GF-D8 (cell line): ENCODE measurements around the gene SAXO1.
"Not testable (repeated sequence)": the region's sequence is repeated elsewhere in the genome, so short reads cannot be mapped to it uniquely, and the experiment has no call there.

Source experiments
- DNase-seq: peaks from one replicate; lab custom pipeline; 2025; lab: John Stamatoyannopoulos, UW

The SAXO1 gene

DNA sequence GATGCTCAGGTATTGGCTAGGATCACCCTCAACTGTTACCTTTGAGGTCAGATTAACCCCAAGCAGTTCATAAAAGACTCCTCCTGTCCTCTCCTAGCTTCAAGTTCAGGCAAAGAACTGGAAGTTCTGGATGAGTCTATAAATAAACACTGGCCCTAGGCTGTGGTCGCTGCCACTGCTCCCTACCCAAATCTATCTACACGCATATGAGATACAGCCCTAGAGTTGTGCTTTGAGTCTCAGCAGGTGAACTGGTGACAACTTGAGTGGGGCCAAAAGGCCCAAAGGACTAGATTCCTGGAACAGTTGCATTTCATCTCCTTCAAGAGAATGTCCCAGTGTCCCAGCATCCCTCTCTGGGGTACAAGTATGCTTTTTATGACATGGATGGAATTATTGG lies 62.6 kb downstream of the SAXO1 start:
- no peak for DNase-seq

DNA sequence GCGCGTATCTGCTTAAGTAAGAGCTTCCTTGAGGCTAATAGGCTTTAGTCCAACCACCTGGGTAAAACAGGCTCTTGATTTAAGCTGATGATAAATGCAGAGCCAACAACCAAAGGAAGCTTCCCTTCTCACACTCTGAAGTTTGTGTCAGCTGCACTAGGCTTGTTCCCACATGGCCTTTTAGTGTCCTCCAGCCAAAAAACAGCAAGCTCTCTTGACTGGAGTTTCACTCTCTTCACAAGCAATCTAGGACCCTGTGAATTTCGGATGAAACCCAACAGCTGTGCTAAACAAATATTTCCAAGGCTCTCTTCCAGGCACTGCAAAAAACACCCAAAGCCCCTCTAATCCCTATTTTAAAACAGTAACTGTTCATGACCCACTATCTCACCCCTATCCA lies 63.9 kb downstream of the SAXO1 start:
- no peak for DNase-seq

DNA sequence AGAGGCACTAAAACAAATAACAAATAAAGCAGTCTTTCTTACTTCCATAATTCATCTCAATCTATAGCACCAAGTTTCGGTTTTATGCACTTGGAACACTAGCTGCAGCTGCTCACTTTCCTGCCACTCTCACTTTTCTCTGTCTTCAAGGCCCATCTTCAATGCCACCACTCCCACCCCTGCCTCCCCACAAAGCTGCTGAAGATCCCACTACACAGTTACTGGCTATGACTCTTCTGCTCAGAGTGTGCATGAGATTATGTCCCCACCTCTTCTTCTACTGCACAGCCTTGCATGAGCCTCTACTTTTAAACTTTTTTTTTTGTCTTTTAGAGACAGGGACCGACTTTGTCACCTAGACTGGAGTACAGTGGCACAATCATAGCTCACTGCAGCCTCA lies 77.4 kb downstream of the SAXO1 start:
- DNase-seq: no peak

DNA sequence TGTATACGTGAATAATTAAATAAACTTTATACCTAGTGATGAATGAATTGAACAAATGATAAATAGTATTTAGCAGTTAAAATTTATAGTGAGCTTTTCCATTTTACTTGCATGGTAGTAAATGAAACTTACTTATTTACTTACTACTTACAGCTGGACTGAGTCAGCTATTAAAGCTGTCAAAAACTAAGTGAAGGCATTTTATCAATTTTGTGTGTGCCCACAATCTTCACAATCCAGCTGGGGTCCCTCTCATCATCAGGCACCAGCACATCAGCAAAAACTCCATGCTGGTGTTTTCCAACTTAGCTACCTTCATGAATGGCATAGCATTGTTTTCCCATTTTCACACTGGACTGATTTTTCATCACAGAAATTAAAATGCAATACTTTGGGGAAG lies 81.1 kb downstream of the SAXO1 start:
- no peak for DNase-seq

DNA sequence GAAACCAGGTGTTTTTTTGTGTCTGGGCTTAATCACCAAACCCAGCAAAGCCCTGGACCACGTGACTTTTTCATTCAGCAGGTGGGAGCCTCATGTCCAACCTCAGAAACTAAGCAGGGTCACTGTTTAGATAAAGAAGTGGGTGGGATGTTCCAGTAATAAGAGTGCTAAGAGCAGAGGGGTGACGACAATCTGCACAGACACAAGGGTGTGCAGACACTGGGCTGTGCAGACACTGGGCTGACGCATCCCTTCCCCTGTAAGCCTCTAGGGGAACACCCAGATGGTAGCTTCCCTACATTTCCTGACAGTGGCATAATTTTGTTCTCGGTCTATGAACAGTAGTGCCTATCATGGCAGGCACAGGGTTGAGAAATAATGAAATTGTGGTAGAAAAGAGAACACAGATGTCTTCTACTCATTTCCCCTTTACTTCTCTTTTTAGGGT lies 85.1 kb downstream of the SAXO1 start:
- peak; percentile 55 for DNase-seq

DNA sequence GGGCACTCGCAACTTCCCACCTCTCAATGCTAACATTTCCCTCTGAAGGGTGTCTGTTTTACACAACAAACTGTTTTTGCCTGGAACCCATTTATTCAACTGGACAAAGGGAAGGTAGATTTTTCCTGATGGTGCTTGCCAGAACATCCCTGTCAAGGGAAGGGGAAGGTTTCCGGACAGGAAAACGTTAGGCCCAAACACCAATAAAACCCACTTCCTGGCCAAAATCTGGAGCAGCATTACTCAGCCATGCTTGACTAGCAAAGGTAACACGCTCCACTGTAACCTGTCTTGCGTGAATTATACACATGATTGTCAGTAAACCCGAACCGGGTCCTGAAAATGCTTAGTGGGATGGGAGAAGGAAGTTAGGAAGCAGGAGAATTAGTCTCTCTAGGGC lies 90.2 kb downstream of the SAXO1 start:
- DNase-seq: no peak

DNA sequence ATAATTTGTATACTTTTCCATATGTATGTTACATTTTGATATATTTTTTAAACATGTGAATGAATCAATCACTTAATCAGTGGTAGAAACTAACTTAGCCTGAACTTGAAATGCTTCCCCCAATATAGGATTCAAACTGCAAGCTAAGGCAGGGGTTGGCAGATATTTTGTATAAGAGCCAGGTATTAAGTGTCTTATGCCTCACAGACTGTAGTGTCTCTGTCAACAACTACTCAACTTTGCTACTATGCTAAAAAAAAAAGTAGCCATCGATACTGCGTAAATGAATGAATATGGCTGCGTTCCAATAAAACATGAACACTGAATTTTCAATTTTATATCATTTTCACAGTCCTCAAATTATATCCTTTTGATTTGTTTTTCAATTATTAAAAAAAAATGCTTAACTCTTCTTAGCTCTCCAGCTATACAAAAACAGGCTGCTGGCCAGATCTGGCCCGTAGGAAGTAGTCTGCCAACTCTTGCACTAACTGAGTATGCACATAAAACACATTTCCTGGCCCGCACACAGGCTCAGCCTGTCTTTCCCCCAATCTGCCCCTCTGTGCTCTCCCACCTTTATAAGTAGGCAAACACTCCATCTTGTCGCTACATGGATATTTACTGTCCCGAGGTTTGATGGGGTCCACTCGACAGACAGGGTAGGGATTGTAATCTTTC lies 91.8 kb downstream of the SAXO1 start:
- no peak for DNase-seq

DNA sequence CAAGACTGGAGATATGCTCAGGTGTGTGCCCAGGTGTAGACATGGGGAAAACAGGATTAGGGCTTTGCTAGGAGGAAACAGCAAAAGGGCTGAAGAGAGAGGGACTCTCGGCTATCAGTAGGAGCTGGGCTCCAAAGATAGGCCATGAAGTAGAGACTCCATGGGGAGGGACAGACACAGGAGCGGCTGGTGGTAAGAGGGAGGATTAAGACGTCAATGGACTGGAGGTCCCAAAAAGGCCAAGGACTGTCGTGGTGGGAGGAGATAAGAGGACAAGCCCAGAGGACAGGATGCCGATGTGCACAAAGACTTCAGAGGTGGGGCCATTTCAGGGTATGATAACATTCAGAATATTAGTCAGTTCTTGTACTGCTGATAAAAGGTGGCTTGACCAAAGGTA lies 93.1 kb downstream of the SAXO1 start:
- DNase-seq: no peak

DNA sequence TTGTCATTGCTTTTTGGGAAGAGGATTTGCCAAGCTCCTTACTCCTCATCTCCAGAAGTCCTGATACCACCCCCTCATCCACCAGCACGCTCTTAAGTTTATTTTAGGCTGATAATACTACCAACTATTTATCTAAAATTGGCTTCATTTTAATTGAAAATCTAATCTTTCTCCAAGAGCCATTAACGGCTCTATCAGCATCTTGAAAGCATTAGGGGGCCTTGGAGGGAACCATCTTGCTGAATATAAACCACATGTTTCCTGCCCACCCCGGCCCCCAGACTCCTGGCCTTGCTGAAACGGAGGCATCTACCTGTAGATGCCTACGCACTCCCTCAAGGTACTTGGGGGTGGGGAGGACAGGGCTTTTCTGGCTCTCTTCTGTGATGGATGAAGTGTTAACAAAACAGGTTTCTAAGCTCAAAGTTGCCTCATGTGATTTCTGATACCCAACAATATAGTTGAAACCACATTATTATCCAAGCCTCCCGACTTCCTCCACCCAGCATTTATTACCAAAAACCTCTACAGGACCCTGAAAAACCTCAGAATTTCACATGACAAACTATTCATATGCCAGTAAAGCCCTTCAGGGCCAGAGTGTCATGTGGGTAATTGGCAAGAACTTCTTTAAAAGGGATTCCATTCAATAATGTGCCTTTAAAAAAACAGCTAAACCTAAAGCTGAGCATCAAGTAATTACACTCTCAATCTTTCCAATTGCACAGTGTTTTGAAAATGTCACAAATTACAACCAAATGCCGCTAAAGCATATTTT lies 96.7 kb downstream of the SAXO1 start:
- no peak for DNase-seq

DNA sequence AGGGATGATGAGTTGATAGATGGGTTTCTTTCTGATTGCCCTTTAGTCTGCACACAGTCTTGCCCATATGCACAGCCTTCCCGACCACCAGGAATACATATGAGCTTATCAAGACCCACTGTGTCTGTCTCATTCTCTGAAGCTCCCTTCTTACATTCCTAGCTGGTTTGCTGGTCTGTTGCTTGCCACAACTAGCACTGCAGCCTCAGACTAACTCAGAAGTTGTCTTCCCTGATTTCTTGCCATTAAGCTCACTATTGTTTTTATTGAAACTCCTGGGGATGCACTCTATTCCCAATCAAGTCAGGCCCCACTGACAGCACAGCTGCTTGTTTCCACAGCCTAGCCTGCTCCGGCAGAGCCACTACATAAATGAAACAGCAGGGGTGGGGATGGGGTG lies 97.5 kb downstream of the SAXO1 start:
- no peak for DNase-seq

DNA sequence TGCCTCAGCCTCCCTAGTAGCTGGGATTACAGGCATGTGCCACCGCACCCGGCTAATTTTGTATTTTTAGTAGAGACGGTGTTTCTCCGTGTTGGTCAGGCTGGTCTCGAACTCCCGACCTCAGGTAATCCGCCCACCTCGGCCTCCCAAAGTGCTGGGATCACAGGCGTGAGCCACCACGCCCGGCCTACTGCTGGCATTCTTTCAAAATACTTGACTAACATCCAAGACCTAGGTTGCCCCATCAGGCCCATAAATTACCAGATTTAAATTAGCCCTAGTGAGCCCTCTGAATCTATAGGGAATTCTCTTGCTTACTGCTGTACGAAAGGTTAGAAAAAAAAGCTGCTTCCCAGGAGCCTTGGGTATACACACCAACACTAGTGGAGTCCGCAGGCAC lies 102.4 kb downstream of the SAXO1 start:
- DNase-seq: not testable (repeated sequence)

DNA sequence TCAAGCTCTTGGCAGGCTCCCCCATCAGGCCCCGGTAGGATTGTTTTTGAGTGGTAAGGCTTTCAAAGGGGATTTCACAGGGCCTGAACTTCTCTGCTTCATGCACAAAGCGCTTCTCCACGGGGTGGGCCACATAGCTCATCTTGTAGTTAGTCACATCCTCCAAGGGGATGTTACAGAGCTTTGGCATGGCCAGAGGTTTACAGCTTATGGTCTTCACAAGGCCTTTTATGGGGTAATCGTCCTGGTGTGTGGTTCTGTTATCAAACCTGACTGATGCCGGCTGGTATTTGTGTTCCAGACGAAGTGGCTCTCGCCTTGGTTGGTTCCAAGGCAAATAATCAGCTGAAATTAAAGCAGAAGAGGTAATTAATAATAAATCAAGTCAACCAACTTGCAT lies 104.3 kb downstream of the SAXO1 start:
- DNase-seq: no peak

DNA sequence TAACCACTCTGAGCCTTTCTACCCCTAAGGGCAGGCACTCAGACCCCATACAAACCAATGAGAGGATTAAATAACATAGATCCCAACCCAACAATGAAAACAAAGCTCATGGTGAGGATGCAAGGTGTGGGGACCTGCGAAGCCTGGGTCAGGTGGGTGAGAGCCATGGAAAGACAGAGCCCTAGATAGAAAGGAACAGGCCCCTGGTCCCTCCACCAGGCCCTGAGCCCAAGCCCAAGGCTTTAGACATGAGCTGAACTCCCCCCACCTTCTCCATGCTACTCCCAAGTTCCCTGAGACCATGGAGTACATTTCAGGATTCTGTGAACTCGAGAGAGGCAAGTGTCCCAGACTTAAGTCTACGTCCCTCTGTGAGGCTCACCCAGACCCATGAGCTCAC lies 106.5 kb downstream of the SAXO1 start:
- no peak for DNase-seq

DNA sequence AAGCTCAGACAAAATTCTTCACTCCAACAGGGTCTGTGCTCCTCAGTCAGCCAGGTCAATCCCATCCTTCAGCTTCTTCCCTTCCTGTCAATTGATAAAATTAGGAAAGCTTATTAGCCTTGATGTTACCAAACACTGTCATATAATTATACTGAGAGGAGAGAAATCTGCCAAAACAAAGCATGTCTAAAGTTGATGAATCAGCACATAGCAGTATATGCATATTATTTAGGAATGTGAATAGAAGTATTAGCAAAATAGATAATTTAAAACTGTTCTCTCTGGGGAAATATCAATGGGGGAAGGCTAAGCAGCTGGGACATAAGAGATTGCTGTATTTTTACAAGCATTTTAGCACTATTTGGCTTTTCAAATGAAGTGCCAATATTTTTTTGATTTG lies 107.1 kb downstream of the SAXO1 start:
- no peak for DNase-seq

DNA sequence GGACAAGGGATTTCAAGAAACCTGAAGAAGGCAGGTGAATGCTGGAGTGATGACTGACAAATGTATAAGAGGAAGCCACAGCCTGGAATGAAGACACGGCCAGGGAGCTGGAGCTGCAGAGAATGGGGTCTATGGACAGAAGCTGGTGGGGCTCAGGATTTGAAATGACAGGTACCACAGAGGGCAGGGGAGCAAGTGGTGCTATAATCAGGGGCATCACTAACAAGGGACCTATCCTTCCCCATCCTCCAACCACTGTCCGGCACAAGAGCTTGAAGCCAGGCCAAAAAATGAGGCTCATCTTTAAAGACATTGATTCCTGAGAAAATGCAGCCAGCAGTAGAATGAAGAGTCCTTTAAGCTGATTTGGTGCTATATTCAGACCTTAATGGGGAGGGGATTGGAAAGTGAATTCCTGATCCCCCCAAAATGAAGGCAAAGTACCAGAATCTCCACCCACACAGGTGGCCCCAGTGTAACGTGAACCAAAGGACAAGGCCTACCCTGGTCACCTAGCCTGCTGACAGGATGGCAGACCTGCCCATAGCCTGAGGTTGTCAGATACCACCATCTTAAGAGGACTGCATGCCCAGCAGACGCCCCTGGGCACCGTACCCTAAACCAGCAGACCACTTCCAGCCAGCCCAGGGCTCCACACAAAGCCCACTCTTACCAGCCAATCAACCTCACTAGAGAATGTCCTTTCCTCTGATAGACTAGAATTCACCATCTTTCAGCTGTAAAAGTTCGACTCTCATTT lies 109.2 kb downstream of the SAXO1 start:
- DNase-seq: no peak

DNA sequence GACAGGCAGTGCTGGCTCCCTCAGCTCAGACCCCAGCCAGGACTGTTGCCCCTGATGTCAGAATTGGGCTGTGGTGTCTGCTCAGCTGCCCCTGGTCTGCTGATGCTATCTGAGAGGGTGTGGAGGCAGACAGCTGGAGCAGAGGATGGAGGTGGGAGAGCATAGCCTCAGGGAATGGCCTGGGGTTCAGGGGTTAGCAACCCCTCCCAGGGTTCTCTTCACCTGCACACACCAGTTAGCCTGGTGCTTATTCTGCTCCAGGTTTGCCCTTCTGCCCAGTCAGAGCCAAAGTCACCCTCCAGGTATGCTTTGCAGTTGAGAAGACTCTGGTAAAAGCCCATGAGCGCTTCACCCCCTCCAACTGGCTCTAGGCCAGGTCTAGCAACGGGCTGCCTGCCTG lies 109.8 kb downstream of the SAXO1 start:
- DNase-seq: no peak

DNA sequence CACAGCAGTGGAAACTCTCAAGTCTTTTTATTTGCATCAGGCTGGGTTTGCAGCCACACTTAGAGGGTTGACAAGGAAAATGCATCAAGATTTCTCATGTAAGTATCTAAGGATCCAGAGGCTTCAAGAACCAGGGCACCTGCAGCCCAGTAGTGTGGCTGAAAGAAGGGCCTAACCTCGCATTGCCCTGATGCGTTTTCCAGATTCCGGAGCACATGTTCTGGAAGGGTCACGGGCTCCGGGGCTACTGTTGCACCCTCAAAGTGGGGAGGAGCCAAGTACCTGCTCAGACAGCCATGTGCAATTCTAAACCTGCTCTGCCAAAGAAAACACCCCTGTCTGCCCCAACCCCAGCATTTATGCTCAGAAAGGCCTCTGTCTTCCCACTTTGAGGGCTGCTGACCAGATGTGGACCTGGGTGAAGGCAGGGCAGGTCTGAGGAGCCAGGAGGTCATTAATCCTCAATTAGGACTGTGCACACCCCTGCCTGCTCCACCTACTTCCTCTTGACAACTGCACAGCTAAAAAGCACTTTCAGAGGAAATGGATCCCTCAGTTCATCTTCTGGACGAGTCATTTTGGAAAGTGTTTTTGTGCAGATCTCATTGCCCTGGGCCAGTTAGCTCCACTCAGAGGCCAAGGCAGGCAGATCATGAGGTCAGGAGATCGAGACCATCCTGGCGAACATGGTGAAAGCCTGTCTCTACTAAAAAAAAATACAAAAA lies 110.7 kb downstream of the SAXO1 start:
- DNase-seq: no peak

DNA sequence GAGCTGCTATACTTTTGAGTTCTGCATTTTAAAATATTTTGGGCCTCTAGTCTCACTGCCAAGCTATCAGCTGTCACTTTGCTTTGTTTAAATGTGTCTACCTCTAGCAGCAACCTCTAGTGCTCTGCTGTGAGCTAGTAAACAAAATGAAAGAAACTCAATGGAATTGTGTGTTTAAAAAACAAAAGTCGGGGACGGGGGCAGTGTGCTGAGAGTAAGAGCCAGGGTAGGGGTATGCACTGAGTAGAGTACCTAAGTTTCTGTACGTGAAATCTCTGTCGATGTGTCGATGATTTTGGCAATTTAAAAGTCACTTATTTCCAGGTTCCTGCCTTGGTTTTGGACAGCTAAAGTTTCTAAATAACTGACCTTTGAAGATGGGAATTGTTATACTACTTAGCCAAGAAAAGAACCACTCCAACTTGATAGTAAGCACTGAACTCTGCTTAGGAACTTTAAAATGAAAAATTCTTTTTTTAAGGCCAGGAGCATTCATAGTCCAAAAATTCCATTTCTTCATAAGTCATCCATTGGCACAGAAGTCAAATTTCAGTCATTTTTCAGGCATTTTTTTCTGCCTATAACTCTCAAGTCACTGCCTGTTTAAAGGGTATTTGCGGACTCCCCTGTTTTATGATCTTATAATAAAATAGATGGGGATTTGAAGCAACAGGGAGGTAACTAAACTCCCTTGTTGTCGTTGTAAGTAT lies 111.5 kb downstream of the SAXO1 start:
- no peak for DNase-seq

DNA sequence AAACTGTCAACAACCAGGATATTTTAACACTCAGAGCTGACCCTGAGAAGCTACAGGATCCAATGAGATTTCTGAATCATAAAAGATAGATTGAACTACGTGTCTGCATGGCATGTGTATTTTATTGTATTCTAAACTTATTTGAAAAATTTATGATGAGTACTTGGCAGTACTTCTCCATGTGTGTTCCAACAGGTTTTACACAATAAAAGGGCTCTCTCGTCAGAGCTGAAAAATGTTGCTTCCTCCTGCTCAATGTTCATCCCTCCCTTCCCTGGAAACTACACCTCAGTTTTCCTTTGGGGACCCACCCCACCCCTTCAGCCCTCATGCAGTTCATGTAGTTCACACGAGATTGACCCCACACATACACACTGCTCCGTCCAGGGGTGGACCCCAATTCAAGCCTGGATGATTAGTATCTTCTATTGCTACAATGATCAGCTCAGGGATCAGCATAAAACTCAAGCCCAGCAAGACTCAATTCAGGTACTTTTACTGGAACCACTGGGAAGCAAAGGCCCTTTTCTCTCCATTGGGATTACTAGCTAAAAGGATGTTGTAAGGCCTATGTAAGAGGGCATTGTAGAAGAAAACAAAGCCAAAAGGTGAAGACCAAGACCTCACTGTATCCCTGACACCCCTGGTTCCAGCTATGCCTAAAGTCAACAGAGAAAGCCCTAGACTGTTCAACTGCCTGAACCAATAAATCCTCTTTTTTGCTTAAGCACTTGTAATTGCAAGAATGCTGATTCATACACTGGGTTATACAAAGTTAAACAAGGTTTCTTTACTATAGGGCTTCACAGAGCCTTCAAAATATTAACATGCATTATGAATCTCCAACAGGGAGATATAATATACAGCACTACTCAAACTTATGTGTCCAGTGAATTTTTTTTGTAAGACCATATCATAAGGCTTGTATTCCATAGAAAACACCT lies 112.6 kb downstream of the SAXO1 start:
- no peak for DNase-seq

DNA sequence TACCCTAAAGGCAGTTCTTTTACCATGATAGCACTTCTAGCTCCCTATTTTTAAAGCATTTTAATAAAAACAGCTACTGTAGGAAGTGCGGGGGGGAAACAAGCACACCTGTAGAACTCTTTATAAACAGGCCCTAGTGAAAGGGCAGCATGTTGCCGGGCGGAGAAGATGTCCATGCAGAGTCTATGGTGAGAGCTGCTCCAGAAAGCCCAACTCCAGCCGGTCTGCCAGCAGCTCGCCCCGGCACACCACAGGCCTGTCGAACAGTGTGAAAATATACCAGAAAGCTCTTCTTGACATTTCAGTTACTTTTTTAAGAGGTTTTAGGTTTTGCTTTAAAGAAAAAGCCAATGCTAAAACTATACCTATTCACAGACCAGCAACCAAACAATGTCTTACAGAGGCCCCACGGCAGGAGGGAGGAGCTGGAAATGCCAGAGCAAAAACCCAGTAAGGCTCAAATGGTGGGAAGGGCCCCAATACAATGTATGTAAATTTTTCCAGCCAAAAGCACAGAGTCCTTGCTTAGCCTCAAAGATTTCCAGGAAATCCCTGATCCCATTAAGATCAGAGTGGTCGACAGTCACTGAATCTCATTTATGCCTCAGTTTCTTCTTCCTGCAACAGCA lies 121.2 kb downstream of the SAXO1 start:
- DNase-seq: no peak
